GM12892 (cell line): ENCODE results near the gene DCK.

Experiments used
- POLR2AphosphoS5 ChIP-seq: IDR thresholded peaks from 2 replicates; pipeline ENCODE4 v1.6.1; 2011; ENCODE audit warnings: low read depth, low read length, control low read depth
- TAF1 ChIP-seq: IDR thresholded peaks from 2 replicates; pipeline ENCODE4 v1.6.1; 2011; ENCODE audit warnings: low read depth, mild to moderate bottlenecking, control low read depth, low read length, borderline replicate concordance

DNA sequence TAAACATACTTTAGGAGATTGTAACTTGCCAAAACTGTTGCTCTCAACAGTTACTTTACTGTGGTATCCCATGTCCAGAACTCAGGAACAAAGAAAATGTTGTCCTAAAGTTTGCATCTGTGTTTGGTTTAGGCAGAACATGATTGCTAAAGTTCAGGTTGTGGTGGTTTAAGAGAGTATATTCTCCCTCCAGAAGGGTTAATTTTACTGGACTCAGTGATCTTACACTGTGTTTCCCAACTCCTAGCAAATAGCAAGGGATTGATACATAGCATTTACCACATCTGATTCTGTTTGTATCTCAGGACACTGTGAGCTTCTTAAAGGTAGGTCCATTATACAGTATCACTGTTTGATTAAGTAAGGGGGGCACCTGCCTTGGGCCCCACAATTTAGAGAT lies 13.3 kb upstream of the DCK start:
- TF ChIP-seq TAF1 (no peak), POLR2AphosphoS5 (no peak)
